Kidney glomerular epithelial cell (primary cell): ENCODE data around the gene ABHD5.

Source experiments
- DNase-seq: peaks from one replicate; lab custom pipeline; 2025; lab: John Stamatoyannopoulos, UW

The ABHD5 gene

DNA sequence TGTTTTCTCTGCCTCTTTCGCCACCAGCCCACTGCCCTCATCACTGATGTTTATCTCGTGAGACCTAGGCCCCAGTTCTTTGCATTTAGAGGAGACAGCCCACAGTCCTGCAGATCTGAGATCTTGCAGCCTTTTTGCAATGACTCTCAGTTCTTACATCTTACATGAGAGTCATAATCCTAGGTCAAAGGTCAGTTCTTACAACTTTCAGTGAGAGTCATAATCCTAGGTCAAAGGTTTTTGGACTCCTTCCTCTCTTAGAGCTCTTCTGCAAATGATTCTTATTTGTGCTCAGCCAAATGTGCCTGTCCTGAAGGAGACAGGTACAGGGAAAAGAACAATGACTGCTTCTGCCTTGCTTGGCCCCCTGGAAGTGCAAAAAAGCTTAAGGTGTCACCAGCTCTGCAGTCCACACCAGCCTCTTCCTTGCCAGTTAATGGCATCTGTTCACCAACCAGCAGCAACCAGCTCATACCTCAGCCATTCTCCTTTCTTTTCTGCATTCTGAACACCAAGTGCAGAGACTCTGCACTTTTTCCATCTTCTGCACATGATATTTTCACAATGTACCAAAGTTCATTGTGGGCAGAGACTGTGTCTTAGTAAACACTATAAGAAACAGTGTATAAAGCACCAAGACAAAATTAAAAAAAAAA, 67.1 kb downstream of the ABHD5 start:
- DNase-seq: no peak

DNA sequence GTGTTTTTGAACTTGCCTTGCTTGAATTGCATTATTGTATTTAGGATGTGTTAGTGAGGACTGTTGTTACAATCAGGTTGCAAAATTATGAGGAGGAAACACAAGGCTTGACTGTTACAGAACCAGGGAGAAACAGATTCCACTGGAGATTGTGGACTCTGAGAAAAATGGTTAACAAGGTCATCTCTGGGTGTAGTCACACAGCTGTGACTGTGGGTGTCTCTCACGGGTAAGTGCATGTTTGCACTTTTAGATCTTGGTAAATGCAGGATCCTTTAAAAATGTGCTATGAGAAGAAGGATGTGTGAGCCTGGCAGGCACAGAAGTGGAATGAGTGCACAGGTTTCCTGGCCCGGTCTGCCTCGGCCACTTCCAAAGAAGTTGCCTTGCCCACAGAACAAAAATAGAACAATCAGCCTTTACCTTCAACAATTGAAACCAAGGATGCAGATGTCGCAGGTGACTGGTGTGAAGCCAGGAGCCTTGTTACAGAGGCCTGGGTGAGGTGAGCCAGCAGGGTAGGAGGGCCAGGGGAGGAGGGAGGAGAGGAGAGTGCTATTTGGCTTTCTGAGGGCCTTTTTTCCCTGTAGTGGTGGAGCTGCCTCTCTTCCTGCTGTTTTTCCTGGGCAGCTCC, 68.0 kb downstream of the ABHD5 start:
- no peak for DNase-seq

DNA sequence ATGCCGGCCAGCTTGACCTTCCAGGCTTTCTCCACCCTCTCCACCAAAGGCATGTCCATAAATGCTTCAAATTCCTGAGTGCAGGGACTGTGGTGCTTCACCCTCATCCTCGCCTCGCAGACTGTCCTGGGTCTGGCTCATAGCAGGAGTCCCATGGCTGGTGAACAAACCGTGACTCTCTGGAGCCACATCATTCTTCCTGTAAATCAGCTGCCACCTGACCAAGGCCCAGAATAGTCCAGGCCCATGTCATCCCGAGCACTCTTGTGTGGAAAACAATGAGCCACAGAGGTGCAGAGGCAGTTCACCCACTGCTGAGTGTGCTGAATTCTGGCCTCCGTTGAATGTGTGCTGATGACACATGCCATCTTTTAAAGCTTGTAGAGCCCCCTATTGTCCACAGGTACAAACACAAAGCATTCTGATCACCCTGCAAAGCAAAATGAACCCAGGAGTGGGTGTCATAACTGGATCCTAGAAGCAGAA, 68.6 kb downstream of the ABHD5 start:
- DNase-seq: peak; percentile 93

DNA sequence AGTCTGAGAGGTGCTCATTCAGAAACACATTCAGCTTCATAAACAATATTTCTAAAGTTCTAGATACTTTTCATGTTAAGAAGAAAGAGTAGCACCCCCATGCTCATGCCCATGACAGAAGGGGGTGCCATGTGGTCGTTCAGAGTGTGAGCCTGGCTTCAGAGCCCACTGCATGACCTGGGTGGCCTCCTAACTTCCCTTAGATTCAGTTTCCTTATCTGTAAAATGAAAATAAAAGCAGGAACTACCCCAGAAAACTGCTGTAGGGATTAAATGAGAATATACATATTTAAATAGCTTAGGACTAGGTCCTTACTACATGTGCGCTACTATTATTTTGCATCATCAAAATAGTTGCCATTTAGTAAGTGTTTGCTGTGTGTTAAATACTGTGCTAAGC, 69.2 kb downstream of the ABHD5 start:
- DNase-seq: no peak

DNA sequence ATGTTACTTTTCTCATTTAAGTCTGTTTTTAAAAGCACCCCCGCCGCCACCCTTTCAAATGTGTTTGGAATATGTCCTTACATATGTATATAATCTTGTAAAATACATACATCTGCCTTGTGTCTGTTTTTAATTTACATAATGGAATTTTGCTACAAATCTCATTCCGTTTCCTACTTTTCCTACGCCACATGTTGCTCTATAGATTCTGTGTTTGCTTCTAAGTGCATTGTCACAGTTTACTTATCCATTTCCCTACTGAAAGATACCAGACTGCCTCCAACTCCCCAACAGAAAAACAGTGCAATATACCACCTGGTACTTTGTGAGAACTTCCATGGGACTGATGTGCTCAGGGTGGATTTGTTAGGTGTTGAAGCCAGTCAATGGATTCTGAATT, 70.2 kb downstream of the ABHD5 start:
- no peak for DNase-seq

DNA sequence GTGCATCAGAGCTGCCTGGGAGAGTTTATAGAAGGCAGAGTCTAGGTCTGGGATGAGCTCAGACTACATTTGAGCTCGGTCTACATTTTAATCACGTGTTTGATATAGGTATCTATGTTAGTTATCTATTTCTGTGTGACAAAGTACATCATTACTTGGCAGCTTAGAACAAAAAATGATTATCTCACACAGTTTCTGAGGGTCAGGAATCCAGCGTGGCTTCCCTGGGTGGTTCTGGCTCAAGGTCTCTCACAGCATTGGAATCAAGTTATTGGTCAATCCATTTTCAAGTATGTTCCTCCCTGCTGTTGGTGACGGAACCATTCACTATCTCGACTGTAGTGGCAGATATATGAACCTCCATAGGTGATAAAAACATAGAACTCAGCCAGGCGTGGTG, 71.7 kb downstream of the ABHD5 start:
- DNase-seq: no peak

DNA sequence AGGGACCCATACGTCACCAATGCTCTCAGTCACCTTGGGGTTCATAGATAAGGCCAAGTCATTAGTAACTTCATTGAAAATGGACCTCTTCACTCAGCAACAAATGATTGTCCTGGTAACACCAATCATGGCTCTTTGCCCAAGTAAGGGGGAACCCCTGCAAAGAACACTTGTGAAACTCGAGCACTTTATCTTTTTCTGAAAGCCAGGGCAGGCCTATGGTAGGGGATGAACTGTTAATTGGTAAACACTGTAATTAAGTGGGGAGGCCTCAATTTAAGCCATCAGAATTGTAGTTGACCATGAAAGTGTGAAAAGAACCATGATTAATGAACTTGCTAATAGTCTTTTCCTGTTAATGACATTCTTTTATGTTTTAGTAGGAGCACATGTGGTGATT, 73.3 kb downstream of the ABHD5 start:
- DNase-seq: no peak

DNA sequence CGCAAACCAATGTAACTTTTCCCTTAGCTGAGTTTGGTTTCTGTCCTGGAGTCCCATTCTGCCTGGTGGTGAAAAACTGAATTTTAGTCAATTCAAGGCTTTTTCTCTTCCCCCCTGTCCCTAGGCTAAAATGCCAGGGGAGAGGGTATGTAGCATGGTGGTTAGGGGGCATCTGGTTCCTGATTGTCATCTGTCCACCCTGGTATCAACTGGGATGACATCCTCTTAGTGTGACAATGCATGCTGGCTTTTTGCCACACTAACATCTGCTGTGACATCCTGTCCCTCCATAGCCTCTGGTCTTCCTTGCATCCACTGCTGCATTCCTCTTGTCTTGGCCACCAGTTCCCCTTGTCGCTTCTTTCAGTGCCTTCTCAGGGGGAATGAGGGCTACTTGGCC, 73.7 kb downstream of the ABHD5 start:
- DNase-seq: no peak

DNA sequence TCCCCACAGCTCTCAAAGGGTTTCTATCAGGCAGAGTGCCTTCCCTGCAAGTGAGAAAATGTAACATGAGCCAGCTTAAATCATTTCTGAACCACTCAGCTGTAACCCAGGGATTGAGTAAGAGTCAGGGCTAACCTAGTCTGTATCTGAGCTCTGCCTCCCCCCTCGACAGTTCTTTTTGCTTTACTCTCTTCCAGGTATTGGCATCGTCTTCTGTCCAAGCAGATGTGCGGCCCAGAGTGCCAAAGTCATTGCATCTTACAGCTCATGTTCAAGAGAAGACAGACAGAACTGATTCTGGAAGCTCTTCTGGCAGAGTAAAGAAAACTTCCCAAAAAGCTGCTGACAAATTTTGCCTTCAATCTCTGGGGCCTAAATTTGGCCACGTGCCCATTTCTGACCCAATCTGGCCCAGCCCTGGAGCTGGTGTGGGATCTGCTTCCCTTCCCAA, 74.8 kb downstream of the ABHD5 start:
- DNase-seq: peak; percentile 78

DNA sequence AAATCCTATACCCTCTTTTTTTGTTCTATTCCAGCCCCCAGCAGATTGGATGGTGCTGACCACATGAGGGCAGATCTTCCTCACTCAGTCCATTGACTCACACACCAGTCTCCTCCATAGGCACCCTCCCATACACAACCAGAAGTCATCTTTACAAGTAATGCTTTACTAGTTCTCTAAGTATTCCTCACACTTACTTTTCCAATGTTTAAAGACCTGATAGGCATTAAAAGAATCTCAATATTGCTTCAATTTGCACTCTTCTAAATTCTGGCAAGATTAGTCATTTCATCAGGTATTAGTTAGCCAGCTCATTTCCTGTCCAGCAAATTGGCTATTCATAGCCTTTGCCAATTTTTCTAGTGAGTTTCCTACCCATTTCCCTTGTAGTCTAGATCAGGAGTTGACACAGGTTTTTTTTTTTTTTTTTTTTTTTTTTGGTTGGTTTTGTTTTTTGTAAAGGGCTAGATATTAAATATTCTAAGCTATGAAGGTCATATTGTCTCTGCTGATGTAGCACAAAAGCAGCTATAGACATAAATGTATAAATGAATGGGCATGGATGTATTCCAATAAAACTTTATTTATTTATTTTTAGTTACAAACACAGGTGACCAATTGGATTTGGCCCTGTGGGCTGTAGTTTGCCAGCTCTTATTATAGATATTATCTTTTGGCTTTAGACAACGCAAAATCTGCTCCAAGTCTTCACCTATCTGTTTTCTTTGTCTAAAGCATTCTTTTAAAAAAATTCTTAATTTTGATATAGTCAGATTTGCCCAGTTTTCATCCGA, 76.1 kb downstream of the ABHD5 start:
- peak; percentile 67 for DNase-seq

DNA sequence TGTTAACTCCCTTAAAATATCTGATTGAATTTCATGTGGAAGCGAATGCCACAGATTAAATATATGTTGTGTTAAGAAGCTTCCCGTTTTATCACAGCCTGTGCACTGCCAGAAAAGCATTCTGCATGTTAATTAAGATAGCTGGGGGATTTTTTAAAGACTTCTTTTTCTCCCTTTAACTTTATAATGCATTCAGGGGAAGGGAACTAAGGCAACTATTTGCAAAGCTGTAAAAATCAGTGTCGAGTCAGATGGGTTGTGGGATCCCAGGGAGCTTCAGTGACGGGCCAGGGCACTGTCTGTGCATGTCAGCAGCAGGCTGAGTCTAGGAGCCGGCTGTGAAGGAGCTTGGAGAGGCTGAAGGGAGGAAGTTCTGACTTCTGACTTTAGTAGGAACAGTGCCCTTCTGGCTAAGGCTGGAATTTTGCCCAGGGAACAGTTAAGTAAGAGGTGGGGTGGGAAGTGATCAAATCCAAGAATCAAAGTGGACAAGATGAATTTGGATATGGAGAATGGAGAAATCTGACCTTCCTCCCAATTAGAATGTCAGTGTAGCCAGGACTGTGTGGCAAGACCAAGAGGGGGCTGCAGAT, 77.7 kb downstream of the ABHD5 start:
- DNase-seq: no peak

DNA sequence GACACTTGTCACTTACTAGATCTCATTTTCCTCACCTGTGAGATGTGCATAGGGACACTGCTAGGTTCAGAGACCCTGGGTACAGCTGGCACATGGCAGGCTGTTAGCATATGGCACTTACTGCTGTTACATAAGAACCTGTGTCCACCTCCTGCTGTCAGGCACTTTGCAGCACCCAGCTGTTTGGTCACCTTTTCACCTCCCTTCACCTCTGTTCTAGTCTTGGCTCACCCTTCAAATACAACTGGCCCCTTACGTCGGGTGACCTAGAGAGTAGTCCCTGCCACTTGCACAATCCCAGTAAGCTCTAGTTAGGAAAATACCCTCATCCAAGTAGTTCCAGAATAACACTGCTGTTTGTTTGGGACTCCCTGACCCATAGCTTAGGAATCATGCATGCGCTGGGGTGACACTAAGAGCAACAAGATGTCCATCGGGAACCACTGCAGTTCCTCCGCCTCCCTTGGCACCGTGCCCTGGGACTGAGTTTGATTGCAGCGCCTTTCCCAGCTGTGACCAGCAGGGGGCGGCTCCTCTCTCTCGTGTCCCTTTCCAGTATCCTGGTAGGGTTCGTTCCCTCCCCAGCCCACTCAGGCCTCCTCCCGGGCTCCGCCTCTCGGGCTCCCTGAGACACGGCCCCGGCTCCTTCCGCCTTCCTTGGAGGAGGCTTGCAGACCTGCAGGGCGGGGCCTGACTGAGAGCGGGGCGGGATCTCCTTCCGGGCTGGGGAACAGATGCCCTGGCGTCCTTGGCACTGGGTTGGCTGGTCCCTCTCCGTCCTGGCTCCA, 78.6 kb downstream of the ABHD5 start:
- peak; percentile 96 for DNase-seq

DNA sequence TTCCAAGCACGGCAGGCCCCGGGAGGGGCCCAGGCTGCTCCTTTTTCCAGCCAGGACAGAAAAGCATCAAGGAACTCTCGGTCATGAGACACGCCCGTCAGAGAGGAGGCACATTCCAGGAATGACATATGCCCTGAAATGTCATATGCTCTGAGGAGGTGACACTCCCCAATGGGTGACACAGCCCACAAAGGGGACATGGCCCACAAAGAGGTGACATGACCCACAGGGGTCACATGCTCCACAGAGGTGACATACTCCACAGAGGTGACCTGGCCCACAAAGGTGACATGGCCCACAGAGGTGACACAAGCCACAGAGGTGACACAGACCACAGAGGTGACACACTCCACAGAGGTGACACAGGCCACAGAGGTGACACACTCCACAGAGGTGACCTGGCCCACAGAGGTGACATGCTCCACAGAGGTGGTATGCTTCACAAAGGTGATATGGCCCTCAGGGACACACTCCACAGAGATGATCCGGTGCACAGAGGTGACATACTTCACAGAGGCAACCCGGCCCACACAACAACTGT, 79.2 kb downstream of the ABHD5 start:
- DNase-seq: no peak

DNA sequence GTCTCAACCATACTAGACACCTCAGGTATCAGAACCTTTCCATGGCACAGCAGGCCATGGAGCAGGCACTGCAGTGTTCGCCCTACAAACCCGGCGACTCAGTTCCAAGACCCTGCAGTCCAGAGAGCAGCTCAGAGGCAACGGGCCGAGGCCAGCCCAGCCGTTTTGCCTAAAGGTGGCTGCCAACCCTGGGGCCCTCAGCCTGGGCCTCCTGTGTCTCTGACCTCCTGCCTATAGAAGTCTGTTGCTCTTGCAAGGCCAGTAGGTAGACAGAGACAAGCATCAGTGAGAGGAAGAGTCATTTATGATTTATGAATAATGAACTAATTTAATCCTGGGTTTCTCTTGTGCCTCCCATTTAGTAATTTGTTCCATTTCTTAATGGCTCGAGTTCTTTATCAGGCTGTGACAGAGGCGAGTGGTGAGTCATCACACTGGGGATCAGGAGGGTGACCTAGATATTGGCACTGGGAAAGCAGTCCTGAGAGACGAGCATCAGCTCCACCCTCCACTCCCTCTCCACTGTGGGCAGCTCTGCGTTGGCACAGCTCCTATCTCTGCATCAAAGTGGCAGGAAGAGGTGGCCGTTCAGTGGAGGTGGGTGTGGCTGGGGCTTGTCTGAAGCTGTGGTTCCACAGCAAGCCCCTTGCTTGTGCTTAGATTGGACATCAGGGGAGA, 79.8 kb downstream of the ABHD5 start:
- DNase-seq: no peak

DNA sequence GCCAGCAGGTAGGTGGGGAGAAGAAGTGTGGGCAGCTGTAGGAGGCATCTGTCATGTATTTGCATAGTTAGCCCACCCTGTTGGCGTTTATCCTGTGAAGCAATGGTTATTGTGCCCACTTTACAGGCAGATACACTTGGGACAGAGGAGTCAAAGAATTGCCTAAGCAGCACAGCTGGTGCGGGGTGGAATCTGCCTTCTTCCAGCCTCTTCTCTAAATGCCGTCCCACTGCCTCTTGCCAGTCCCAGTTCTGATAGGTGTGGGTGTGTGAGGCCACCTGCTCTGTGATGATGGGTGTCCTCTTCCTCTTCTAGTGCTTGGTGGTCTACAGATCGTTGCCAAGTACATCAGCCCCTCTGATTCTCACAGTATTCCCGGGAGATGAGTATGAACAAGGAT, 80.9 kb downstream of the ABHD5 start:
- no peak for DNase-seq

DNA sequence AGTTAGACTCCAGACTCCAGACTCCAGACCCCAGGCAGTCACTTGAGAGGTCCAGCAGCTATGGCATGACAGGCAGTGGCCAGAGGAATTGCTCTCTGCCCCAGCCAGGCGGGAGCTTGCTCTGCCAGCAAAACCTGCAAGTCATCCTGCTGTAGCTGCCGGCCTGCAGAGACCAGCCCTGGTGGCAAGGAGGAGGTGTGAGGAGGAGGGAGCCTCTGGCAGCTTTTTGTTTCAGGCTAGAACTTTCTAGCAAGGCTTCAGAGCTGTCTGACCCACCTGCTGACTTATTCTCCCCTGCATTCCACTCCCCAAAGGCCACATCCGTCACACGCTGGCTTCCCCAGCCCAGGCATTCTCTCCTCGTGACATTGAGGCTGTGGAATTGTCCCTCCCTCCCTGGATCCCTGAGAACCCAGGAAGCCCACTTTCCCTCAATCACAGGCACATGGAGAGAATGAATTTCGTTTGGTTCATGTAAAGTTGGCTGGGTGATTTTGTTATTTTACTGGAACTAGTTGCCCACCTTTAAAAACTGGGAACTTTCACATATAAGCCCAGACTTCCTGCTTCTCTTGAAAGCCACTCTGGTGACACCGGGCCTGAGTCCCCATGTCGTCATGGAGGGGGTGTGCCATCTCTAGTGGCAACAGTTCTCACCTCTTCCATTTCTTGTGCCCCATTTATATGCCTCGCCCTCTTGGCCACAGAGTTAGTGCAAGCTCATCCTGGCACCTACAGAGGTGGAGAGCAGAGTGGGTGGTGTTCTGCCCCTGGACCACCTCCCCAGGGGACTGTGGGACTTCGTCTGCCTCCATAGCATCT, 82.7 kb downstream of the ABHD5 start:
- no peak for DNase-seq

DNA sequence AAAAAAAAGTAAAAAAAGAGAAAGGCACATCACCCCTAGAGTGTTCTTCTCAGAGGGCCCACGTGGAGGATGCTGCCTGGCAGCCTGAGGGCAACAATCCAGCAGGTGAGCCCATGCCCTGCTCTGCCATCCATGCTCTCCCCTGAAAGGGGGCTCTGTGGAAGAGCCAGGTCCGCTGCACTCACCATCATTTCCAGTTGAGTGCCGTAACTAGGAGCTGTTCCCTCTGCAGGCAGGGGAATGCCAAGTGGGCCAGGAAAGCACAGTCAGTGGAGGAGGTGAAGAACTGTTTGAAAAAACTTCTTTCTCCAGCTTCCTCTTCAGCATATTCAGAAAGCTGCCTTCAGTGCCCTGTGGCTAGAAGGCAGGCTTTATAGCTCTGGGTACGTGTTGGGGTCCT, 84.1 kb downstream of the ABHD5 start:
- DNase-seq: no peak

DNA sequence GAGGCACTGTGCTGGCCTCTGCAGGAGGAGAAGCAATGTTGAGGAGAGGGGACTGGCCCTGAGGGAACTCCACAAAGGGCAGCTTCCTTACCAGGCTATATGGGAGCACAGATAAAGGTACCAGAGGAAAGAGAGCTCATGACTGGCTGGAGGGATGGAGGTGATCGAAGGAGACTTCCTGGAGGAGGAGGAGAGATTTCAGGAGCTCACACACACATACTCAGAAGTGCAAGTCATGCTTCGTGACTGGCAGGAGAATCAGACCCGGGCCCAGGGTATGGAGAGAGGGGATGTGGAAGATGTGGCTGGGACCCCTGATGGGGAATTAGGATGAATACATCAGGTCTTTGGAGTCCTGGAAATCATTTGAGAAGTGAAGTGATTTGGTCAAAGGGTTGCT, 85.4 kb downstream of the ABHD5 start:
- DNase-seq: no peak

DNA sequence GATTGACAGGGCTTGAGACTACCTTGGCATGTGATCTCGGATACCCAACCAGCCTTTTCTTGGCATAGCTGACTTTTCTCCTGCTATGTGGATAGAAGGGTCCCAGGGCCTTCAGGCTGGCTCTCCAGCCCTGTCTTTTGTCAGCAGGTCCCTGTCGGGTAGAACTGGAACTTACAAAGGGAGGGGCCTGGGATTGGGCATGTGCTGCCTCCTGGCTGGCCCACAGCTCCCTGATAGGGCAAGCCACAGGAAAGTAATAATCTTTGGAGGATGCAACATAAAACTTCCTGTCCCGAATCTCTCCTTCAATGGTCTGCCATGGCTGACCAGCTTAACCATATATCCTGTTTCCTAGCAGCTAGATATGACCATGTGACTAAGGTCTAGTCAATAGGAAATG, 89.1 kb downstream of the ABHD5 start:
- no peak for DNase-seq

DNA sequence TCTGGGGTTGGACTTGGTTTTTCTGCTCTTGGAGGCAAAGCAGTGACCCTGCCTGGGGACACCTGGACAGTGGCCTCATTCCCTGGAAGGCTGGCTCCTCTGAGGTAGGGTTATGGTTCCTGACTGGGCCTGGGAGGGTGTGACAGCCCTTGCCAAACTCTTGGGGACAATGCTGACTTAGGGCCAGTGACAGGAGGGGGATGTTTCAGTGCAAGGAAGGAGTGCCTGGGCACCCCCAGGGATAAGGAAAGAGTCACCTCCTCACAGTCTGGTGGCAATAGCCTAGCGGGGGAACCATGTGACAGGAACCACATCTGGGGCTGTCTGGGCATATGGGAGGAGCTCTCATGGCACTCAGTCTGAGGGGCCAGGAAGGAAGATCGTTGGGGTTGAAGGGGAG, 91.8 kb downstream of the ABHD5 start:
- no peak for DNase-seq
